ENCODE data around the gene DOCK4. TPM values are rescaled to one million over a fixed set of nuclear protein-coding genes. Genes with fewer than 3 reads are reported as not detected.

The DOCK4 gene
- polyA plus RNA-seq, 2 of the 4 experiments (the other 2 are of a cell fraction), result 13.7 to 15.7 TPM

- TF ChIP-seq RNF2 (IDR thresholded peaks at IDR 0.05; ENCODE audit: borderline replicate concordance, low read depth) (no peak), HOXB13 (CRISPR knock-in tag; IDR thresholded peaks at IDR 0.05; ENCODE audit: low read depth) (no peak), TFCP2L1 (CRISPR knock-in tag; IDR thresholded peaks at IDR 0.05) (no peak), PBX3 (IDR thresholded peaks at IDR 0.05) (no peak), KDM5A (IDR thresholded peaks at IDR 0.05) (no peak), MYC (IDR thresholded peaks at IDR 0.05; ENCODE audit: borderline replicate concordance, low read length) (no peak), EHF (CRISPR knock-in tag; IDR thresholded peaks at IDR 0.05) (no peak), MAX (IDR thresholded peaks at IDR 0.05) (no peak), CBX8 (IDR thresholded peaks at IDR 0.05) (no peak), RFX5 (IDR thresholded peaks at IDR 0.05) (no peak), CHD4 (IDR thresholded peaks at IDR 0.05; ENCODE audit: borderline replicate concordance) (no peak), JUN (IDR thresholded peaks at IDR 0.05) (no peak), MAZ (IDR thresholded peaks at IDR 0.05; ENCODE audit: borderline replicate concordance, low read depth, low read length) (no peak), NFE2L2 (conservative IDR thresholded peaks at IDR 0.05; ENCODE audit: low read length) (no peak), HDAC2 (IDR thresholded peaks at IDR 0.05) (no peak), TP53 (CRISPR knock-in tag; IDR thresholded peaks at IDR 0.05) (no peak), CBX2 (IDR thresholded peaks at IDR 0.05; ENCODE audit: borderline replicate concordance, low read depth) (no peak), NR3C1 (IDR thresholded peaks at IDR 0.05) (no peak), ZFP36 (IDR thresholded peaks at IDR 0.05; ENCODE audit: borderline replicate concordance, partially characterized antibody) (no peak), MAFK (IDR thresholded peaks at IDR 0.05; ENCODE audit: partially characterized antibody) (no peak), CHD2 (IDR thresholded peaks at IDR 0.05; ENCODE audit: low read length, partially characterized antibody) (no peak), ELK1 (IDR thresholded peaks at IDR 0.05; ENCODE audit: low read depth, low read length) (no peak), KDM1A (IDR thresholded peaks at IDR 0.05; ENCODE audit: low read depth) (no peak)
Measured at GRCh38 chr7:111735661-111736551, 470.3 kb downstream of the DOCK4 start (continued).

GRCh38 chr7:111734954-111735660, 471.1 kb downstream of the DOCK4 start:
- WGBS (ENCODE audit: missing lambda C conversion rate), result 72% methylated on average over 4 of the region's 4 CpGs
- FAIRE-seq, result no peak
- Histone ChIP-seq H3K27ac (peak overlapping the region; percentile 2 to 37; a peak in 2 of 6 replicates), H3K4me2 (no peak overlapping the region), H3K4me1 (peaks cover 20% of the 10 kb centered on the region), H3K9me3 (no peaks in the 10 kb centered on the region), H3K4me3 (no peak overlapping the region)
- DNase-seq (ENCODE audit: low read depth in 1 of 2, low spot score in 1 of 2), result no peak
- TF ChIP-seq HOXA7 (CRISPR knock-in tag; IDR thresholded peaks at IDR 0.05) (no peak), HEYL (CRISPR knock-in tag; IDR thresholded peaks at IDR 0.05) (no peak), NPAS2 (CRISPR knock-in tag; IDR thresholded peaks at IDR 0.05; ENCODE audit: borderline replicate concordance) (no peak), HES2 (IDR thresholded peaks at IDR 0.05) (no peak), HOXB5 (CRISPR knock-in tag; IDR thresholded peaks at IDR 0.05) (no peak), EHF (CRISPR knock-in tag; IDR thresholded peaks at IDR 0.05) (no peak), CEBPB (IDR thresholded peaks at IDR 0.05) (no peak), TFCP2L1 (CRISPR knock-in tag; IDR thresholded peaks at IDR 0.05) (no peak), MAZ (IDR thresholded peaks at IDR 0.05; ENCODE audit: borderline replicate concordance, low read depth, low read length) (no peak), ESRRA (IDR thresholded peaks at IDR 0.05; ENCODE audit: borderline replicate concordance, low read length) (no peak), NFE2L2 (conservative IDR thresholded peaks at IDR 0.05; ENCODE audit: low read length) (no peak)
- ChIA-PET CTCF (interaction anchor here (0.6 to 2.0 kb wide), 9 partner anchors 8 to 1109 kb away, joined by 3 to 13 read pairs (median 4); no protein-coding TSS in a partner anchor), POLR2A (no interaction called here)
- no peak for ATAC-seq
